Measurements from ENCODE around the gene SPRING1.
A peak's percentile ranks its signal among the peaks of the same experiment; 100 is the strongest.

SPRING1 gene

DNA sequence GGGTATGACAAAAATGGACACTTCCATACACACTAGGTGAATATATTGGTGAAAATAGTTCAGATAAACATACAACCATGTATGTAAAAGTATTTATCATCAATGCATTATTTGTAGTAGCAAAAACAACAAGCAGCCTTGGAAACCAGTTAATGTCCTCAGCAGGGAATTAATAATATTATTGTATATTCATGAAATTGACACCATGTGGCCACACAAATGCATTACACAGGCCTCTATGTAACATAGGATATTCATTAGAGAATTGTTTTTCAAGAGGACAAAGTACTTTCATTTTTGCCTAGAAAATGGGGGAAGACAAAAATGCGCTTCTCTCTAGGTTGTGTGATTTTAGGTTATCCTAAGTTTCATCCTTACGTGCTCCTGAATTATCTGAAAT, 24.3 kb downstream of the SPRING1 start:
- no peak for DNase-seq (ENCODE audit: low read depth, low spot score)
- POLR2A ChIA-PET = no interaction called here
- CTCF ChIA-PET = interaction anchor here (3.0 to 4.9 kb wide), 2 partner anchors 9 to 11 kb away, joined by 9 to 20 read pairs; no protein-coding TSS in a partner anchor
- TF ChIP-seq, protein P1, sequence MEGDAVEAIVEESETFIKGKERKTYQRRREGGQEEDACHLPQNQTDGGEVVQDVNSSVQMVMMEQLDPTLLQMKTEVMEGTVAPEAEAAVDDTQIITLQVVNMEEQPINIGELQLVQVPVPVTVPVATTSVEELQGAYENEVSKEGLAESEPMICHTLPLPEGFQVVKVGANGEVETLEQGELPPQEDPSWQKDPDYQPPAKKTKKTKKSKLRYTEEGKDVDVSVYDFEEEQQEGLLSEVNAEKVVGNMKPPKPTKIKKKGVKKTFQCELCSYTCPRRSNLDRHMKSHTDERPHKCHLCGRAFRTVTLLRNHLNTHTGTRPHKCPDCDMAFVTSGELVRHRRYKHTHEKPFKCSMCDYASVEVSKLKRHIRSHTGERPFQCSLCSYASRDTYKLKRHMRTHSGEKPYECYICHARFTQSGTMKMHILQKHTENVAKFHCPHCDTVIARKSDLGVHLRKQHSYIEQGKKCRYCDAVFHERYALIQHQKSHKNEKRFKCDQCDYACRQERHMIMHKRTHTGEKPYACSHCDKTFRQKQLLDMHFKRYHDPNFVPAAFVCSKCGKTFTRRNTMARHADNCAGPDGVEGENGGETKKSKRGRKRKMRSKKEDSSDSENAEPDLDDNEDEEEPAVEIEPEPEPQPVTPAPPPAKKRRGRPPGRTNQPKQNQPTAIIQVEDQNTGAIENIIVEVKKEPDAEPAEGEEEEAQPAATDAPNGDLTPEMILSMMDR (IDR thresholded peaks at IDR 0.05; ENCODE audit: insufficient read depth, low read length, missing control alignments) = no peak
- H3K4me3 ChIP-seq (ENCODE audit: low read depth, low read length) = no peak overlapping the region

DNA sequence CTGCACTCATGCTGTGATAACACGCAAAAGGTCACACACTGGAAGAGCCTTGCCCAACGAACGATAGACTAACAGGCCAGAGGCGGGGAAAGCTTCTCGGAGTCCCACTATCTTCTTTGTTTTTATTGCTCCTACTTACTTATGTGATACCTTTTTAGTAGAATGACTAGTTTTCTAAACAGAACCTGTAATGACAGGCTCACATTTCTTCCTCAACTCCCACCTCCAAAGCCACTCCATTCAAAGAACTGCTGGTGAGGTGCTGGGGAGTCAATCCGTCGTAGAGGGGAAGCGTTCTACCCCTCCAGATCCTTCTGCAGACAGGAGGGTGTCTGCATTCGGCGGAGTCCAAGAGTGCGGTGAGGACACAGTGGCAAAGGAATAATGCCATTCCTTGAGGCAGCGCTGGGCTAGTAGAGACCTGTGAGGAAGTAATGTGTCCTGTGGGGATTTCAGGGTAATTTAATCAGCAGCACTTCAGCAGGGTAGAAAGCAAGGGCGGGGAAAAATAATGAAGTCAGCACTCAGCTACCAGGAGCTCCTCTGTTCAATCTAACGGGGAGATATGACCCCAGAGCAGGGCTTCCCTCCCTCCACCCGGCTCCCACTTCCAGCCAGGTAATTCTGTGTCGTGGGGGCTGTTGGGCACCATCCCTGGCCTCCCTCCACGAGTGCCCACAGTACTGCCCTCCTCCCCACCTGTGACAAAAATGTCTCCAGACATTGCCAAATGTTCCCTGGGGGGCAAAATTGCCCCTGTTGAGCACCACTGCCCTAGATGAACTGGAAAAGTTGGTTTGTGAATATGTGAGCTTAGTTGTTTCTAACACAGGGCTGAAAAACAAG, 25.2 kb downstream of the SPRING1 start:
- no peak for DNase-seq (ENCODE audit: low read depth, low spot score)
- ChIA-PET CTCF (interaction anchor here (1.1 to 4.9 kb wide), 4 partner anchors 8 to 167 kb away, joined by 4 to 34 read pairs (median 14); no protein-coding TSS in a partner anchor), POLR2A (no interaction called here)
- TF ChIP-seq, protein P1 (IDR thresholded peaks at IDR 0.05; ENCODE audit: insufficient read depth, low read length, missing control alignments) = no peak
- H3K4me3 ChIP-seq (ENCODE audit: low read depth, low read length) = no peak overlapping the region

DNA sequence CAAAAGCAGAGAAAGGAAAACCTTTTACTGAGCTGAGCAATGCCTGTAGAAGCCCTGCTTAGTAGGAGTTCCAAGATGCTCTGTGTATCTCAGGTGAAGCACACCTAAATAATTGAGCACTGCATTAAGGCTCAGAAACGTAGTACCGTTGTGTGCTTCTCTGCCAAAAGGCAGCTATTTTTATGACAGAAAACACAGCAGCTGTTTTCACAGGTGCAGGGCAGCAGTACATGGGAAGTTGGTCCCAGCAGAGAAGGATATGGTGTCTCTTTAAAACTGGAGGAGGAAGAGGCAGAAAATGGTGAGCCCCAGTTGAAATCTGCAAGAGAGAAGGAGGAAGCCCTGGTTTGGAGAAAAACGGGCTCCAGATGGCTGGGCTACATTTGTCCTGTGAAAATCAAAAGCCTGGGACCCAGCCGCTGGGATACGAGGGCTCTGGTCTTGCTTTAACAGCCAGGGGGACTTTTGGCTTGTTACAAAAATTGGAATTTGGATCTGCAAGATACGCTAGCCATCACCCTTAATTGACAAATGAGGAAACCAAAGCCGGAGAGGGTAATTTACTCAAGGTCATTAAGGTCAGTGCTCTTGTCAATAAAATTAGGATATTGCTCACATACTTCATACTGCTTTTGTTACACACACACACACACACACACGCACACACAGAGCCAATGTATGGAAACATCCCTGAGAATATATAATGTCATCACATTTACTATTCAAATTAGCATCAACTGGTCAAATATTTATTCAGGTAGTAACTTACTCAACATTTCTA, 27.3 kb downstream of the SPRING1 start:
- ChIA-PET CTCF (interaction anchor here (1.0 to 4.3 kb wide), 9 partner anchors 9 to 713 kb away, joined by 3 to 36 read pairs (median 11); partner anchors contain the start of gene HRK), POLR2A (no interaction called here)
- no peak for DNase-seq (ENCODE audit: low read depth, low spot score)
- TF ChIP-seq, protein P1 (IDR thresholded peaks at IDR 0.05; ENCODE audit: insufficient read depth, low read length, missing control alignments) = no peak
- H3K4me3 ChIP-seq (ENCODE audit: low read depth, low read length) = no peak overlapping the region

DNA sequence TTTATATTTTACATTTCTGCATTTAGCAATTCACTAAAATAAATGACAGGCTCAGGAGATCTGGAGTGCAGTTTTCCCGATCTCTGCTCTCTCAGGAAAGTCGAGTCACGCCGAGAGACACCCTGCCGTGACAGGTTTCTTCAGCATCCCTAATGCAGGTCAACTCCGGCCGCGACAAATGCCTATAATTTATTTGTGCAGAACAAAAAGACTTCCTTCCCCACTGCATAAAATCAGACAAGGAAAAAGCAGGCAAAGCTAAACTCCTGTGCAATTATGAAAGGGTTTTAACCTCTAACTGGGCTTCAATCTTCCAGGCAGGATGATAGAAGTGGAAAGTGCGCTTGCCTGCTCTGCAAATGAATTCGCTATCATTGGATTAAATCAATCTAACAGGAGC, 28.1 kb downstream of the SPRING1 start:
- TF ChIP-seq, protein P1 (IDR thresholded peaks at IDR 0.05; ENCODE audit: insufficient read depth, low read length, missing control alignments) = no peak
- H3K4me3 ChIP-seq (ENCODE audit: low read depth, low read length) = no peak overlapping the region
- POLR2A ChIA-PET = no interaction called here
- CTCF ChIA-PET = interaction anchor here (0.6 to 4.3 kb wide), 22 partner anchors 9 to 1383 kb away, joined by 3 to 36 read pairs (median 4); partner anchors contain the start of gene HRK
- DNase-seq (ENCODE audit: low read depth, low spot score) = no peak

DNA sequence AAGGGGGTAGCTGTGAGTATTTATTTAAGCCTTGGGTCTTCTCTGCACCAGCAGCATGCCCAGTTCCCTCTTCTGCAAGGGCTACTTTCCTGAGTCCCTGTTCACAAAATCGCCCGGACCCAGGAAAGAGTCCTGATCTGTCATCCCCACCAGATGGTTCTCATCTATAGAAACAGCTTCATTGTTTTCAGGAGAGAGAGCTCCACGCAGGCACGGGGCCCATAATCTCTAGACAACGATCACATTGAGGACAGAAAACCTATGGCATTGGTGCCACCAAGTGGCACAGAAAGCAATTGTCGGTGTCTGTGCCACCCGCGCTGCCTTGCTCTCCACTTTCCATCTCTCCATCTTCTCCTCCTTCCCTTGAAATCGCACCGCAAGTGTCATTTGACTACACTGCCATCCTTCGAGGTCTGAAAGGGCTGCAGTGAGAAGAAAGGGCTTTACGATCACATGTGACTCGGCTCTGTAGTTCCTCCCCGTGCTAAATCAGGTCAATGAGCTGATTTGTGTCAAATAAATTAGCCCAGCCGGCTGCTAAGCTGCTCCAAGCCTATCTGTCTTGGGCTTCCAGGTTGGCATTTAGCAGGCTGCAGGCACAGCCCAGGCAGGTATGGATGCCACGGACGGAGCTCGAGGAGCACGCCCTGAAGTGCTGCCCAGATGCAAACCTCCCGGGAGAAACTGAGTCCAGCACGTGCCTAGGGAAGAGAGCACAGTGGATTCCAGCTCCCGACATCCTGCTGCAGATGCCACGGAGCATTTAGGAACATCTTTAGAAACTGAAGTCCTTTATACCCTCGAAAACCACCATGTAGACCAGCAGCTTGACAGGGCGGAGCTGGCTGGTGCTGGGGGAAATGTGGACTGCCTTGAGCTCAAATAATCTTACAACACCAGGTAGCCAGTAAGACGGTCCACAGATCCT, 28.8 kb downstream of the SPRING1 start:
- no peak for DNase-seq (ENCODE audit: low read depth, low spot score)
- H3K4me3 ChIP-seq (ENCODE audit: low read depth, low read length) = peak overlapping the region; percentile 31
- POLR2A ChIA-PET = no interaction called here
- CTCF ChIA-PET = interaction anchor here (0.6 to 4.3 kb wide), 28 partner anchors 10 to 1384 kb away, joined by 3 to 36 read pairs (median 4); partner anchors contain the start of gene HRK
- TF ChIP-seq, protein P1 (IDR thresholded peaks at IDR 0.05; ENCODE audit: insufficient read depth, low read length, missing control alignments) = peak; percentile 70

All from AG04449 (cell line).